Erythroblast (primary cell): ENCODE results near the gene VPS50.

Experiments
- DNase-seq, 2 experiments: peaks; one replicate each; lab custom pipeline; 2025; lab: John Stamatoyannopoulos, UW
- GATA1 ChIP-seq: IDR thresholded peaks from 2 replicates; pipeline ENCODE4 v1.6.1; 2011; ENCODE audit warnings: low read depth, mild to moderate bottlenecking, control low read depth, low read length, moderate library complexity
- POLR2A ChIP-seq: IDR thresholded peaks from 2 replicates; pipeline ENCODE4 v1.6.1; 2011; ENCODE audit warnings: mild to moderate bottlenecking, low read length

VPS50 gene

DNA sequence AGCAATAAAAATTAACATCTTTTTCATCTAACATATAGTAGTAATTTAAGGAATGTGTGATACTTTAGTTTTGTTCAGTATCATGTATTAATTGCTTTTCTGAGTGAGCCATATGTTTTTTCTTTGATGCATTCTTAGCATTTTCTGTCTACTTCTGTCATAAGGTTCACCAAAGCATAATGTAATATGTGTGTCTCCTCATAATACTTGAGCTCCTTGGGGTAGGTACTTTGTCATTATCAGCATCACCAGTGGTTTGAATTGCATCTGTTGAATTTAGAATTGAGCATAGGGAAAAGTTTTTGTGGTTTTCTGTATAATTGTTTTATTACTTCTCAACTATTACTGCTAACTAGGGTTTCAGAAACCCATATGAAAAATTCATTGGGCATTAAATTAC is 26.5 kb downstream of the VPS50 start:
- DNase-seq, result no peak
- TF ChIP-seq POLR2A, result no peak
- no peak for TF ChIP-seq GATA1

DNA sequence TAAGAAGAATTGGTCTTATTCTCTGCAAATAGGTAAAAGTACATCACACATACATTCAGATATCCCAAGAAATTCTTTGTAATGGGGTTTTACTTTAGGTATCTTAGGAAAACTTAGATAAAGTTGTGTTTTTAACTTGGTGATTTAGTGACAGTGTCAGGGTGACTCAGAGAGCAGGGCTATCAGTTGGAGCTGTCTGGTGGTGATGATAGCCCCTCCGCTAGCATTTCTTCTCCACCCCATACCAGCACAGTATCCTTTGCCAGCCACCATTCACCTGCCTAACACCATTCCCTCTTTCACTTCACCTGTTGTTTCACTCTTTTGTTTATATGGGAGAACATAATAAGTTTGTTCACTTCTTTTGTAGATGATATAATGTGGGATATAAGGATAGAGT is 30.4 kb downstream of the VPS50 start:
- DNase-seq, result peak; percentile 56 to 72
- TF ChIP-seq POLR2A, result no peak
- TF ChIP-seq GATA1, result no peak

DNA sequence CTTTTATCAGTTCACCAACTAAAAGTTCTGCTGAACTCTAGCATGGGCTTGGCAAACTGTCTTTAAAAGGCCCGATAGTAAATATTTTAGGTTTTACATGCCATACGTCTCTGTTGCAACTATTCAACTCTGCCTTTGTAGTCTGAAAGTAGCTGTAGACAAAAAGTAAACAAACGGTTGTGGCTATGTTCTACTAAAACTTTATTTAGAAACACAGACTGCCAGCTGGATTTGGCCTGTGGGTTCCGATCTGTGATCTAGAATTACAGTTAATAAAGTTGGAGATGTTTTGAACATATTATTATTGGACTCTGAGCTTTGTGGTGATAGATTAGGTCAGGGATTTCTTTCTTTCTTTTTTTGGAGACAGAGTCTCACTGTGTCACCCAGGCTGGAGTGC is 33.1 kb downstream of the VPS50 start:
- TF ChIP-seq GATA1 (no peak), POLR2A (no peak)
- no peak for DNase-seq

DNA sequence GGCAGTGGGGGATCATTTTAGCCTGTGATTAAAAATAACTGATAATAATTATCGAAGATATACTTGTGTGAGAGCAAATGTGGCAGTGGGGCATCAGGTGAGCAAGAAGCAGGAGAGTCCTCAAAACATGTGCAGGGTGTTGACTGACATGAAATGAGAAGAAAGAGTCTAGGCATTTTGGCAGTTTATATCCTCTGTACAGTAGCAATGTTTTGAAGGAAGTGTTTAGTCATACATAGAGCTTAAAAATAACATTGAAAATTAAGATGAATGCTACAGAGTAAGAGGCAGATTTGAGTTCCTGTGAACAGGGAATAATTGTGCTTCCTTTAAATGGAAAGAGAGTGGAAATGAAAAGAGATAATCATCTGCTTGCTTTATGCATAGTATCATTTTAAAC is 47.4 kb downstream of the VPS50 start:
- DNase-seq, result no peak
- no peak for TF ChIP-seq GATA1

DNA sequence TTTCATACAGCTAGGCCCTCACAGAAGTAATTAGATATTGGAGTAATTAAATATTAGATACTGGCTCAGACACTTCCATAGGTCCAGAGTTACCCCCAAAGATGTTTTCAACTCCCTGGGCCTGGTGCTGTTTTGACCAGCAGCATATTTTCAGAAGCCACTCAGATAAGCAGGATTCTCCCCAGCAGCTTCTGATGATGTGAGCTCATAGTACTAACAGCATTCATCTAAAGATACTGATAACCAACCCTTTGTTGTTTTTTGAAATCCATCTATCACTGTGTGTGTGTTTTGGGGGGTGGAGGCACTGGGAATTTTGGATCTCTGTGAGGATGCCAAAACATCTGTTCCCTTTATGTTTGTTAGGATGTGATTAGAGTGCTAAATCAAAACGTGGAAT is 52.7 kb downstream of the VPS50 start:
- TF ChIP-seq POLR2A (no peak), GATA1 (no peak)
- no peak for DNase-seq

DNA sequence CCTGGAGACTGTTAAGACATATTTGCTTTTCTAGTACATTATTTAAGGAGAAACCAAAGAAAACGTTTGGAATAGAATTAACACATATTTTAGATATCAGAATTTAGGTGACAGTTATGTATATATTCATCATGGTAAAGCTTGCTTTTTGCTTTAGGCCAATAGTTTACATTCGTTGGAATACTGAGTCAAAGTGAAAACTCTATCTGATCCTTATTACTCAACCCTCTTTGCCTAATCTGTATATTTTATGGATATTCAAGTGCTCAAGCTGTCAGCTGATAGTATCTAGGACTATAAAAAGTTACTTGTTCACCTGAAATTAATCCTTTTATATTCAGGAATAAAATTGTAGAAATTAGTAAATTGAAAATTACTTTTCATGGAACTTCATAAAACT is 61.1 kb downstream of the VPS50 start:
- no peak for DNase-seq

DNA sequence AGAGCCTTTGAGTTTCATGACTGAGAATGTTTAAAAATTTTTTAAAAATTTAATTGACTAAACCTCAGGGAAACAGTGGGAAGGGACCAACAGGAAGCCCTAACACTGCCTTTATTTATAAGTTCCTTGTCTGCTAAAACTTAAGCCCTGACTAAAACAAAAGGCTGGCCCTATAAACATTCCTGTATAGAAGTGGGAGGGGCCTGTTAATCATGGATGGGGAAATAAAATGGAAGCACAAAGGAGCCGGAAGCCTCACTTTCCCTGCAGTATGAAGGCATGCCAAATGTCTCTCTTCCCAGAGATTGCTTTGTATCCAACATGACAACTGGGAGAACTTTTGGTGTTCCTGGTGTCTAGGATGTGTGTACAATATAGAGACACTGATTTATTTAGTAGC is 66.0 kb downstream of the VPS50 start:
- TF ChIP-seq POLR2A (no peak), GATA1 (no peak)

More for the DNA sequence above, 61.1 kb downstream of the VPS50 start:
- TF ChIP-seq GATA1 (no peak), POLR2A (no peak)

DNA sequence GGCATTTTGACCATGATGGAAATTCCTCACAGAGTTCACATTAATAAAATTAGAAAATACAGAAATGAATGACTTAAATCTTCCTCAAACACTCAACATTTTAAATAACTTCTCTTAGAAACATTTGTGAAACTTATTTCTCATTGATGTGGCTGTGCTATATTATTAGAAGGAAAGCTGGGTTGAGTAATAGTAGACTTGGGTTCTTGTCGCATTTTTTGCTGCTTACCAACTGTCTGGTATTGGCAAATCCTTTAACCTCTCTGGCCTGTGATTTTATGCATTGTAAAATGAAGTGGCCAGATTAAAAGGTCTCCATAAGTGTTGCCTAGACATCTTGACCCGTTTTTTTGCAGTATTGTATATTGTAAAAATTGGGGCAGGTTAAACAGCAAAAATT is 66.5 kb downstream of the VPS50 start:
- DNase-seq, result no peak
- no peak for TF ChIP-seq GATA1
- no peak for TF ChIP-seq POLR2A

More for the DNA sequence above, 66.0 kb downstream of the VPS50 start:
- DNase-seq, result no peak

DNA sequence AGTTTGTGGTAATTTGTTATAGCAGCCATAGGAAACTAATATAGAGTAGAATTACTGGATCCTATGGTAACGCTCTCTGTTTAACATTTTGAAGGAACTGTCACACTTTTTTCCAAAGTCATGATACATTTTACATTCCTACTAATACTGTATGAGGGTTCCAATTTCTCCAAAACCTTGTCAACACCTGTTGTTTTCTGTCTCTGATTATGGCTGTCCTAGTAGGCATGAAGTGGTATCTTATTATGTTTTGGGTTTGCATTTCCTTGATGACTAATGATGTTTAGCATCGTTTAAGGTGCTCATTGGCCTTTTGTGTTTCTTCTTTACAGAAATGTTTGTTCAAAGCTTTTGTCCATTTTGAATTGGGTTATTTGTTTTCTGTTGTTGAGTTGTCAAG is 69.6 kb downstream of the VPS50 start:
- DNase-seq, result no peak
- no peak for TF ChIP-seq POLR2A
- TF ChIP-seq GATA1, result no peak

DNA sequence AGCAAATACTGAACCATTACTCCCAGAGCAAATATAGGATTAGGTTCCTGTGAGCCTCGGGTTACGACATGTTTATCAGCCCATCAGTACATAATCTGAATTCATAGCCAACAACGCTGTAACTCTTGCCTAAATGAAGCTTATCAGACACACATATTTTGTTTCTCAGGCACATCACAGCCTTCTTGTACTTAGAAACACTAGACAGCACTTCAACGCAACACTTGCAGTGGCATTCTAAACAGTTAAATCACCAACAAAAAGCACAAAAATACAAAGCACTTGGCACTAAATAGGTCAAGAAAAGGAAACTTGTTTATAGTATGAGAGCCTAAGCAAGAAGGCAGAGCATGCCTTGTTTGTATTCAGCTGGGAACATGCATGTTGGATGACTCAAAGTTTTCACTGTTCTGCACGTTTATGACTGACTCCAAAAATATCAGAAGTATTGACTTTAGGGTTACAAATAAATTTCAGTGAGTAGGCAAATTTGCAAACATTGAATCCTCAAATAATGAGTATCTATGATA is 75.0 kb downstream of the VPS50 start:
- no peak for TF ChIP-seq GATA1
- TF ChIP-seq POLR2A, result no peak
- DNase-seq, result peak; percentile 28 to 48

DNA sequence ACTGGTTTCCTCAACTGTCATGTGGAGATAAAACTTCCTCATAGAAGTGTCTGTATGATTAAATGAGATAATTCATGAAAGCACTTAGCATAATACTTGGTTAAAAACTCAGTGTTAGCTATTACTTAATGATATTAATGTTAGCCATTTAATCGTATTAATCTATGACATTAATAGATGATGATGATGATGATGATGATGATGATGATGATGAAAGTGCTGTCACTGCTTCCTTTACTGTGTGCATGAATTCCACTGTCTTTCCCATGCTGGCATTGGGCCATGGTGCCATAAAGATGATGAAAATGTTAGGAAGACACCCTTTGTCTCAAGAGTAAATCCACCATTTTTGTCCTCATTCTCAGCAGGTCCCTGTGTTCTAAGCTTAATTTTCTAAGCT is 75.8 kb downstream of the VPS50 start:
- TF ChIP-seq POLR2A, result no peak
- TF ChIP-seq GATA1, result no peak
- no peak for DNase-seq

DNA sequence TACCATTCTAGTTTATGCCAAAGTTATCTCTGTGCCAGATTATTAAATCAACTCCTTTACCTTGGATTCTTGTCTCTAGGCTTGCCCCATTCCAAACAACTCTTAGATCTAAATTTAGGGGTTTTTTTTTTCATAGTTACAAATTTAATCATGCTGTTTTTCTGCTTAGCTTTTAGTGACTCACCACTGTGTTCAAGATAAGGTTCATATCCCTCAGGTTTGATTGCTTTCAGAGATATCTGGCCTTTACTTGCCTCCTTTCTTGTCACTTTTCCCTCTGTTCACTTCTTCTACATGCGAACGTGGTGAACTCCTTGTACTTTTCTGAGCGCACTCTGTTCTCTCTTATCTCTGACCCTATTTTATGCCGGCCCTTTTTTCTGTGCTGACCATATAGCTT is 78.2 kb downstream of the VPS50 start:
- DNase-seq, result no peak
- TF ChIP-seq GATA1 (no peak), POLR2A (no peak)

DNA sequence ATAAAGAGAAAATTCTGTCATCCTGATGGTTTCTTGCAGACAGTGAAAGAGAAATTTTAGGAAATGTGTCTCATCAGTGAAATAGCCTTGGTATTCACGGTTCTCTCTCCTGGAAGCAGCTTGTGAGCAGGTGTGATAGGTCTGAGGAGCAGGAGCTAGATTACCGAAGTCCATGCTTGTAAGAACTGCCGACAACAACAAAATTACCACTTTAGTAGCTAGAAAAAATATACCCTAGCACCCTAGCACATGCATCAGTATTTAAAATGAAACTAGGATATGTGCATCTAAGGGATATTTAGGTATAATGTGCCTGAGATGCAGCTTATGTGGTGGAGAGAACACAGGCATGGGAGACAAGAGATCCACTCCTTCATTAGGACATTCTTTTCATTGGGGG is 82.3 kb downstream of the VPS50 start:
- no peak for DNase-seq
- TF ChIP-seq GATA1 (no peak), POLR2A (no peak)

DNA sequence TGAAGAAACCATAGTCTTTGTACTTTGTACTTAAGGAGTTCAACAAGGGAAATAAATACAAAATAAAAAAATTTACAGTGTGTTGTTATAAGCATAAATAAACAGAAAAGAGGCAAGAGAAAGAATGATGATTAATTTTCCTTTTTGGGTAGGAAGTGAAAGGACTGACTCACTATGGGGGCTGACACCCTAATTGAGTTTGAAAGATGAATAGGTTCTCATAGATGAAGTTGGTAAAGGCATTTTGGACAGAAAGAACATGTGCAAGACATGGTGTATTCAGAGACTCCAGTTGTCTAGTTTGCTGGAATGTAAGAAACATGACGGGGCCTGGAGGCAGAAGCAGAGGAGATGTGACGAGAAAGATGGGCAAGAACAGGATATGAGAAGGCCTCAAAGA is 83.7 kb downstream of the VPS50 start:
- no peak for TF ChIP-seq GATA1
- no peak for TF ChIP-seq POLR2A
- DNase-seq, result no peak

DNA sequence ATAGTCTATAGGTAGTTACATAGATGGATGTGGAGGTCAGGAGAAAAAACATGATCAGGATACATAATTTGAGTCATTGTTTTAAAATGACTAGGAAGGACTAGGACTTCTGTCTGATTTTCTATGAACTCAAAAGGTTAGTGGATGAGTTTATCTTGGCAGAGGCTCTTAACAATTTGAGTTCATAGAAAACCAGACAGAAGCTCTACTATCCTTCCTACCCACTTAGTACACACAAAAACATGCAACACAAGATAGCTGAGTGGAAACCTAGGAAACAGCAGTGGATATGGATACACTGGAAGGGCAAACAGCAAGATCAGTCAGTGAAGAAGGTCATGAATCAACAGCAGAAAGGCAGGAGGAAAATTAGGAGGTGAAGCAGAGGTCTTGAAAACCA is 84.6 kb downstream of the VPS50 start:
- no peak for DNase-seq

More for the DNA sequence above, 84.6 kb downstream of the VPS50 start:
- TF ChIP-seq GATA1 (no peak), POLR2A (no peak)
